Left ventricle myocardium inferior (tissue), 1 donor: ENCODE results near the gene PBOV1. TPM values are rescaled to one million over a fixed set of nuclear protein-coding genes. Genes with fewer than 3 reads are reported as not detected.

Experiments used
- DNase-seq: peaks from one replicate; pipeline ENCODE4 v3.0.0-alpha.2; 2020
- H3K27ac ChIP-seq: fragments of 200-600 bp; replicated peaks from 2 replicates; pipeline ENCODE4 v1.8.0; 2021
- H3K27me3 ChIP-seq: fragments of 200-600 bp; 2 replicates; pipeline ENCODE4 v1.8.0; 2021; ENCODE audit warnings: low read depth
- H3K36me3 ChIP-seq: fragments of 200-600 bp; 2 replicates; pipeline ENCODE4 v1.8.0; 2021
- H3K4me1 ChIP-seq: fragments of 200-600 bp; 2 replicates; pipeline ENCODE4 v1.8.0; 2021
- H3K4me3 ChIP-seq: fragments of 200-600 bp; 2 replicates; pipeline ENCODE4 v1.8.0; 2021; ENCODE audit warnings: mild to moderate bottlenecking, moderate library complexity
- H3K9me3 ChIP-seq: fragments of 200-600 bp; replicated peaks from 2 replicates; pipeline ENCODE4 v1.8.0; 2021
- intact Hi-C: fragments of 100-400 bp; cut with micrococcal nuclease; formaldehyde crosslinking; loops from one replicate; pipeline ENCODE4 v1.11.0; 2022
- total RNA-seq: library from RNA; stranded (reverse); fragmentation: NEBNext Ultra II Directional; extraction: Animal tissue kit (Norgen Biotek cat#: 25700); gene quantifications from one replicate; pipeline ENCODE4 v1.2.1, GENCODE V29; 2021
- TF ChIP-seq, protein P1 (sequence below): fragments of 200-600 bp; IDR thresholded peaks from 2 replicates; pipeline ENCODE4 v1.8.0; 2021; ENCODE audit warnings: antibody characterized with exemption, mild to moderate bottlenecking, borderline replicate concordance
- donor health status: DM: no; HTN: yes; CAD: no; lungs with severe emphysema.

PBOV1 gene
- total RNA-seq, 1 donor from 2014 or later = not detected

DNA sequence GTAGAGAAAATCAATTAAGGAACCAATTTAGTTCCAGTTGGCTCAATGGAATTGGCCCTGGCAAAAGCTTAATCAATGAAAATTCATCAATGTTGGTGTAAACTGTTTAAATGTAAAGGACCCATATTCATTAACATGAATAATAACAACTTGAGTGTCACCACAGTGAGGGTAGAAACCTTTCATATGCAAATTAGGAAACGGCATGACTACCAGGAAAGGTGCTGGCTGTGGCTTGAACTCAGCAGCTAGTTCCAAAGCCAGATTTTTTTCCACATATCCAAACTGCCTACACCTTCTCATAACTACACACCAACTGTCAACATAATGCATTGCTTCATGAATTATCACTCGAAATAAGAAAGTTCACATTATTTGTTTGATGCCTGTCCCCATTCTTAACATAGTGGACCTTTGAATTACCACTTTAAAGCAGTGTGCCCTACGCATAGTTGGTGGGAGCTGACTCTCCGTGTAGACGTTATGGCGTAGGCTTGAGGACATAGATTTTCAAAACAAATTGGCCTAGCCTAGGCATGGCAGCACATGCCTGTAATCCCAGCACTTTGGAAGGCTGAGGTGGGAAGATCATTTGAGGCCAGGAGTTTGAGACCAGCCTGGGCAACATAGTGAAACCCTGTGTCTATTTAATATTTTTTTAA is 19.7 kb downstream of the PBOV1 start:
- H3K4me1 ChIP-seq = no peaks in the 10 kb centered on the region
- peaks cover 6% of the 10 kb centered on the region for H3K9me3 ChIP-seq
- no peaks in the 10 kb centered on the region for H3K27me3 ChIP-seq
- intact Hi-C loops = no loop called here
- TF ChIP-seq, protein P1, sequence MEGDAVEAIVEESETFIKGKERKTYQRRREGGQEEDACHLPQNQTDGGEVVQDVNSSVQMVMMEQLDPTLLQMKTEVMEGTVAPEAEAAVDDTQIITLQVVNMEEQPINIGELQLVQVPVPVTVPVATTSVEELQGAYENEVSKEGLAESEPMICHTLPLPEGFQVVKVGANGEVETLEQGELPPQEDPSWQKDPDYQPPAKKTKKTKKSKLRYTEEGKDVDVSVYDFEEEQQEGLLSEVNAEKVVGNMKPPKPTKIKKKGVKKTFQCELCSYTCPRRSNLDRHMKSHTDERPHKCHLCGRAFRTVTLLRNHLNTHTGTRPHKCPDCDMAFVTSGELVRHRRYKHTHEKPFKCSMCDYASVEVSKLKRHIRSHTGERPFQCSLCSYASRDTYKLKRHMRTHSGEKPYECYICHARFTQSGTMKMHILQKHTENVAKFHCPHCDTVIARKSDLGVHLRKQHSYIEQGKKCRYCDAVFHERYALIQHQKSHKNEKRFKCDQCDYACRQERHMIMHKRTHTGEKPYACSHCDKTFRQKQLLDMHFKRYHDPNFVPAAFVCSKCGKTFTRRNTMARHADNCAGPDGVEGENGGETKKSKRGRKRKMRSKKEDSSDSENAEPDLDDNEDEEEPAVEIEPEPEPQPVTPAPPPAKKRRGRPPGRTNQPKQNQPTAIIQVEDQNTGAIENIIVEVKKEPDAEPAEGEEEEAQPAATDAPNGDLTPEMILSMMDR = no peak
- H3K36me3 ChIP-seq = no peaks in the 10 kb centered on the region
- H3K4me3 ChIP-seq = no peak overlapping the region
- no peak for DNase-seq
- H3K27ac ChIP-seq = no peak overlapping the region

DNA sequence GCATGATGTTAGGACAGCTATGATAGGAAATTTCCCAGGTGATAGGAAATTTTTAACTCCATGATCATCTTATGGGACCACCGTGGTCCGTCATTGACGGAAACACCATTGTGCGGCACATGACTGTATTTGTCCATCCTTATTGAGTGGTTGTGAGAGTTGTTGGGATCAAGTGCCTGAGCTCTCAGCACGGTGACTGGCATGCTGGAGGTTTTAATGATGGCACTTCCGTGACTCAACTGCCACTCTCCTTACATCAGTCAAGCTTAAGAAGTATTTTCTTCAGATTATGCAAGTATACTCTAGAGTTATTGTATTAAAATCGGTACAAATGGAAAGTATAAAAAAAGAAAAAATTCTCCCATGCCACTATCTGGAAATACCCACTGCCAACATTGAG is 20.7 kb downstream of the PBOV1 start:
- no peaks in the 10 kb centered on the region for H3K4me1 ChIP-seq
- intact Hi-C loops = no loop called here
- TF ChIP-seq, protein P1 = no peak
- H3K4me3 ChIP-seq = no peak overlapping the region
- H3K36me3 ChIP-seq = no peaks in the 10 kb centered on the region
- H3K27me3 ChIP-seq = no peaks in the 10 kb centered on the region
- peaks cover 6% of the 10 kb centered on the region for H3K9me3 ChIP-seq
- DNase-seq = no peak
- no peak overlapping the region for H3K27ac ChIP-seq

DNA sequence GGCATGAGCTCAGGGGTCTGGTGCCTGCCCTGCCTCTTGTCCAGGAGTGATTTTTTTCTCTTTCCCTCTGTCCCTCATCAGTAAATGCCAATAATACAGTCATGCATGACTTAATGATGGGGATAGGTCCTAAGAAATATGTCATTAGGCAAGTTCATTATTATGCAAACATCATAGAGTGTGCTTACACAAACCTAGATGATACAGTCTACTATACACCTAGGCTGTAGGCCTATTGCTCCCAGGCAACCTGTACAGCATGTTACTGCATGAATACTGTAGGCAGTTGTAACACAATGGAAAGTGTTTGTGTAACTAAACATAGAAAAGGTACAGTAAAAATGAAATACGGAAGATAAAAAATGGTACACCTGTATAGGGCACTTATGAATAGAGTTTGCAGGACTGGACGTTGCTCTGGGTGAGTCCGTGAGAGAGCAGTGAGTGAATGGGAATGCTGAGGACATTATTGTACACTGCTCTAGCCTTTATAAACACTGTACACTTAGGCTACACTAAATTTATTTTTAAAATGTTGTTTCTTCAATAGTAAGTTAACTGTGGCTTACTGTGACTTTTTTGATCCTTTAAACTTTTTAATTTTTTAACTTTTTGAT is 22.1 kb downstream of the PBOV1 start:
- H3K36me3 ChIP-seq = no peaks in the 10 kb centered on the region
- H3K4me3 ChIP-seq = no peak overlapping the region
- peaks cover 6% of the 10 kb centered on the region for H3K9me3 ChIP-seq
- DNase-seq = no peak
- intact Hi-C loops = no loop called here
- TF ChIP-seq, protein P1 = no peak
- H3K27ac ChIP-seq = no peak overlapping the region
- no peaks in the 10 kb centered on the region for H3K4me1 ChIP-seq
- no peaks in the 10 kb centered on the region for H3K27me3 ChIP-seq

DNA sequence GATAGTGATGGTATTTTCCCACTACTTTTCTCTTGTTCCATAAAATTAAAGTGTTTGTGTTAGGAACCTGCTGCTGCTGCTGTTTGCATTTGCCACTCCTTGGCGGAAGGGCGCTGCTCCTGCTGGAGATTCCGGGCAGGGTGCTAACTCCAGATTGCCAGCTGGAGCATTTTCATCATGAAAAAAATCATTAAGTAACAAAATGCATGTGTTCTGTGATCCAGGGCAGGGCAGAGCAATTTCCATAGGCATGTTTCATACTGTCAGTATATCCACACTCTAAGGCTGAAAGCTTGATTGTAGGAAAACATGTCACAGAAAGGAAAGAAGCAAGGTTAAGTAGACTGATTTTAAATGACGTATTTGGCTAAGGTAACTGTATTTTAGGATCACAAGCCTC is 24.0 kb downstream of the PBOV1 start:
- Histone ChIP-seq H3K9me3 (no peaks in the 10 kb centered on the region), H3K4me1 (no peaks in the 10 kb centered on the region), H3K27ac (no peak overlapping the region), H3K4me3 (no peak overlapping the region), H3K27me3 (no peaks in the 10 kb centered on the region), H3K36me3 (no peaks in the 10 kb centered on the region)
- intact Hi-C loops = no loop called here
- no peak for DNase-seq
- TF ChIP-seq, protein P1 = no peak

DNA sequence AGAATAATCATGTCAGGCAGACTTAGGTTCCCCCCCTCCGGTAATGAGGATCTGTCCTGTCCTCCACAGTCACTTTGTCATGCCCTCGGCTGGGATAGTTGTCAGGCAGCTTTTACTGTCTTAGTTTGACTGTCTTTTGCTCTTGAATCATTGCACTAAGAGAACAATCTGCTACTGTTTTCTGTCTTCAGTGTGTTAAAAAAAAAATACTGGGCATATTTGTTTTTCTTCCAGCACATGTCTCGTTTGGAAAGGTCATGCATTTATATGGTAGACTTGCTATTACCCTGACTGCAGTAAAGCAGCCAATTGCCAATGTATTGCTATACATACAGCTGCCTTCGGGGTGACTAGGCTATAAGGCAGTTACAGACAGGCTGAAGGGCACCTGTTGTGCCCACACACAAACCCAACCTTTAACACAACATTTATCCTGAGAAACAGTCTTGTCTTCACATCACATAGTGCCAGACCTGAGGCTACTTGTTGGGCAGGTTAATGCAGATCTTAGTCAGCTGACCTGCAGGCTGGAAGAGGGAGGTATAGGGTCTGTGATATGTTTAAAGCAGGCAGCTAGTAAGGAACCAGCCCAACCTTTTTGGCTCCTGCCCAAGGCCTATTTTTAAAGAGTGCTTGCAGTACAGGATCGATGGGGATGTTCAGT is 29.9 kb downstream of the PBOV1 start:
- Histone ChIP-seq H3K4me3 (no peak overlapping the region), H3K36me3 (no peaks in the 10 kb centered on the region), H3K9me3 (no peaks in the 10 kb centered on the region), H3K27ac (no peak overlapping the region), H3K4me1 (no peaks in the 10 kb centered on the region), H3K27me3 (no peaks in the 10 kb centered on the region)
- intact Hi-C loops = no loop called here
- DNase-seq = no peak
- TF ChIP-seq, protein P1 = no peak
